ENCODE measurements around the gene KCNC1. TPM values are rescaled to one million over a fixed set of nuclear protein-coding genes. Genes with fewer than 3 reads are reported as not detected.

KCNC1 gene
- polyA plus RNA-seq, 2 donors = 0.01 TPM; not detected in 1

DNA sequence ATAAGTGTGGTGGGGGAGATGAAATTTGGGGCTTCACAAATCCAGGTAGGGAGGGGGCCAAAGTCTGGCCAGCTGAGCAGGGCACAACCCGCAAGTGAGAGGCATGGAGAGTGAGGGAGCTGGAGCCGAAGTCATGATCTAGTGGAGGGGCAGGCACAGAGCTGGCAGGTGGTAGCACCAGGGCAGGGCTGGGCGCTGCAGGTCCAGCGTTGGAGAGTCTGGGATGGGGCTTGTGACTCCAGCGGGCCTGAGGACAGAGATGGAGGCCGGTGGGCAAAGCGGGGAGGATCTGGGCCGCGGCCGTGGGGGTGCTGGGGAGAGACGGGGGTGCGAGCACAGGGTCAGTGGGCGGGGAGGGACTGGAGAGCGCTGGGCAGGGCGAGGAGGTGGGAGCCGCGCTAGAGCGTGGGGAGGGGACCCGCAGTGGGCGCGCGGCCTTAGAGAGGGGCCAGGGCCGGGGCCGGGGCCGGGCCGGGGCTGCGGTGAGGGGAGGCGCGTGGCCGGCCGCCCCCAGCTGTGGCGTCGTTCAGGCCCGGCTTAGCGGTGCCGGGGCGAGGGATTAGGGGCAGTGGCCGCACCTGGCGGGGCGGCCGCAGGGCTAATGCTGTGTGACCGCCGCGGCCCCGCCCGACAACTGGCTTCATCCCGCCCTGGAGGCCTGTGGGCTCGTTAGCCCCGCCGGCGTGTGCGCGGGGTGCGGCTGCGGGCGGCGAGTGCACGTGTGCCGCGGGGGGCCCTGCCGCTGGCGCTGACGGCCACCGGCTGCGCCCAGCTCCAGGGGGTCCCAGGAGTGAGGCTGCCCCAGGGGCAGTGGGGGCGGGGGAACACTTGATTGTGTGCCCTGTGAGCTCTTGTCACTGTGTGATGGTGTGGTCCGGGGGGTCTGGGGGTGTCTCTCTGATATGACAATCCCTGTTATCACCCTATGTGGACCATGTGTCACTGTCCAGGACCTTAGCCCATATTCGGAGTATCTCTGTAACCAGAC lies 38.8 kb upstream of the KCNC1 start:
- H3K9me3 ChIP-seq (ENCODE audit: control insufficient read depth in 2 of 2, insufficient read depth in 1 of 2, low read depth in 1 of 2, low read length in 1 of 2) = no peaks in the 10 kb centered on the region
- no peaks in the 10 kb centered on the region for H3K4me1 ChIP-seq (ENCODE audit: control insufficient read depth in 2 of 2, insufficient read depth in 2 of 2, low read length in 1 of 2)
- H3K4me3 ChIP-seq (ENCODE audit: low read depth in 1 of 2, low read length in 2 of 2) = no peak overlapping the region
- no peaks in the 10 kb centered on the region for H3K36me3 ChIP-seq (ENCODE audit: control insufficient read depth in 2 of 2, insufficient read depth in 2 of 2, low read length in 1 of 2)
- 9% methylated on average over 40 to 68 of the region's 68 CpGs for WGBS, 2 donors
- peaks cover 4 to 7% of the 10 kb centered on the region in 2 donors for H3K27me3 ChIP-seq (ENCODE audit: control insufficient read depth in 1 of 2, insufficient read depth in 2 of 2, low read length in 2 of 2)
- no peak overlapping the region for H3K27ac ChIP-seq (ENCODE audit: low read depth in 2 of 2, low read length in 1 of 2)

GRCh38 chr11:17696741-17697140 lies 37.8 kb upstream of the KCNC1 start:
- 70 to 83% methylated on average over 5 of the region's 5 CpGs for WGBS, 2 donors
- H3K27me3 ChIP-seq (ENCODE audit: control insufficient read depth in 1 of 2, insufficient read depth in 2 of 2, low read length in 2 of 2) = peaks cover 4 to 7% of the 10 kb centered on the region in 2 donors

GRCh38 chr11:17697175-17697949 lies 37.2 kb upstream of the KCNC1 start:
- WGBS, 2 donors = 57 to 63% methylated on average over 6 of the region's 6 CpGs
- Histone ChIP-seq H3K27ac (ENCODE audit: low read depth in 2 of 2, low read length in 1 of 2) (no peak overlapping the region), H3K9me3 (ENCODE audit: control insufficient read depth in 2 of 2, insufficient read depth in 1 of 2, low read depth in 1 of 2, low read length in 1 of 2) (no peaks in the 10 kb centered on the region), H3K4me3 (ENCODE audit: low read depth in 1 of 2, low read length in 2 of 2) (no peak overlapping the region), H3K4me1 (ENCODE audit: control insufficient read depth in 2 of 2, insufficient read depth in 2 of 2, low read length in 1 of 2) (no peaks in the 10 kb centered on the region), H3K36me3 (ENCODE audit: control insufficient read depth in 2 of 2, insufficient read depth in 2 of 2, low read length in 1 of 2) (no peaks in the 10 kb centered on the region), H3K27me3 (ENCODE audit: control insufficient read depth in 1 of 2, insufficient read depth in 2 of 2, low read length in 2 of 2) (peaks cover 4 to 7% of the 10 kb centered on the region in 2 donors)

More at GRCh38 chr11:17696741-17697140, 37.8 kb upstream of the KCNC1 start:
- Histone ChIP-seq H3K27ac (ENCODE audit: low read depth in 2 of 2, low read length in 1 of 2) (no peak overlapping the region), H3K36me3 (ENCODE audit: control insufficient read depth in 2 of 2, insufficient read depth in 2 of 2, low read length in 1 of 2) (no peaks in the 10 kb centered on the region), H3K9me3 (ENCODE audit: control insufficient read depth in 2 of 2, insufficient read depth in 1 of 2, low read depth in 1 of 2, low read length in 1 of 2) (no peaks in the 10 kb centered on the region), H3K4me1 (ENCODE audit: control insufficient read depth in 2 of 2, insufficient read depth in 2 of 2, low read length in 1 of 2) (no peaks in the 10 kb centered on the region), H3K4me3 (ENCODE audit: low read depth in 1 of 2, low read length in 2 of 2) (no peak overlapping the region)

GRCh38 chr11:17699147-17700114 lies 35.1 kb upstream of the KCNC1 start:
- peaks cover 4 to 7% of the 10 kb centered on the region in 2 donors for H3K27me3 ChIP-seq (ENCODE audit: control insufficient read depth in 1 of 2, insufficient read depth in 2 of 2, low read length in 2 of 2)
- no peaks in the 10 kb centered on the region for H3K4me1 ChIP-seq (ENCODE audit: control insufficient read depth in 2 of 2, insufficient read depth in 2 of 2, low read length in 1 of 2)
- WGBS, 2 donors = 65 to 71% methylated on average over 5 of the region's 5 CpGs
- no peak overlapping the region for H3K27ac ChIP-seq (ENCODE audit: low read depth in 2 of 2, low read length in 1 of 2)
- no peak overlapping the region for H3K4me3 ChIP-seq (ENCODE audit: low read depth in 1 of 2, low read length in 2 of 2)
- peaks cover 0 to 4% of the 10 kb centered on the region in 2 donors for H3K9me3 ChIP-seq (ENCODE audit: control insufficient read depth in 2 of 2, insufficient read depth in 1 of 2, low read depth in 1 of 2, low read length in 1 of 2)
- no peaks in the 10 kb centered on the region for H3K36me3 ChIP-seq (ENCODE audit: control insufficient read depth in 2 of 2, insufficient read depth in 2 of 2, low read length in 1 of 2)

- Histone ChIP-seq H3K4me3 (ENCODE audit: low read depth in 1 of 2, low read length in 2 of 2) (no peak overlapping the region), H3K36me3 (ENCODE audit: control insufficient read depth in 2 of 2, insufficient read depth in 2 of 2, low read length in 1 of 2) (no peaks in the 10 kb centered on the region), H3K27me3 (ENCODE audit: control insufficient read depth in 1 of 2, insufficient read depth in 2 of 2, low read length in 2 of 2) (peaks cover 0 to 1% of the 10 kb centered on the region in 2 donors), H3K27ac (ENCODE audit: low read depth in 2 of 2, low read length in 1 of 2) (no peak overlapping the region), H3K4me1 (ENCODE audit: control insufficient read depth in 2 of 2, insufficient read depth in 2 of 2, low read length in 1 of 2) (no peaks in the 10 kb centered on the region), H3K9me3 (ENCODE audit: control insufficient read depth in 2 of 2, insufficient read depth in 1 of 2, low read depth in 1 of 2, low read length in 1 of 2) (peaks cover 0 to 4% of the 10 kb centered on the region in 2 donors)
- WGBS, 2 donors = 53 to 72% methylated on average over 4 of the region's 4 CpGs
Observed at GRCh38 chr11:17700991-17701390, 33.6 kb upstream of the KCNC1 start.

DNA sequence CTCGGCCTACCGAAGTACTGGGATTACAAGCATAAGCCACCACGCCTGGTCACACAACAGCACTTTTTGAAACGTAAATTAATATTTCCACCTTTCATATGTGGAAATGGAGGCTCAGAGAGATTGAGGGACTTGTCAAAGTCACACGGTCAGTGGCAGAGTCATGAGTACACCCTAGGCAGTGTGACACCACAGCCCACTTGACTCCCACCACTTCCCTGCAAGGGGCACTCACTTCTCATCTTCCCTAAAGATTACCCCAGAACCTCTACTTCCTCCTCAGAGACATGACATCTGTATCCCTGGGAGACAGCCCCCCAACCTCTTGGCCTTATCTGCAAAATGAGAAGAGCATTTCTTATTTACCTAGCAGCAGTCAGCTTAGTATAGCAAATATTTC lies 31.7 kb upstream of the KCNC1 start:
- H3K4me3 ChIP-seq (ENCODE audit: low read depth in 1 of 2, low read length in 2 of 2) = no peak overlapping the region
- no peaks in the 10 kb centered on the region for H3K27me3 ChIP-seq (ENCODE audit: control insufficient read depth in 1 of 2, insufficient read depth in 2 of 2, low read length in 2 of 2)
- H3K27ac ChIP-seq (ENCODE audit: low read depth in 2 of 2, low read length in 1 of 2) = no peak overlapping the region
- no peaks in the 10 kb centered on the region for H3K4me1 ChIP-seq (ENCODE audit: control insufficient read depth in 2 of 2, insufficient read depth in 2 of 2, low read length in 1 of 2)
- 62 to 78% methylated on average over 5 of the region's 5 CpGs for WGBS, 2 donors
- peaks cover 0 to 4% of the 10 kb centered on the region in 2 donors for H3K9me3 ChIP-seq (ENCODE audit: control insufficient read depth in 2 of 2, insufficient read depth in 1 of 2, low read depth in 1 of 2, low read length in 1 of 2)
- H3K36me3 ChIP-seq (ENCODE audit: control insufficient read depth in 2 of 2, insufficient read depth in 2 of 2, low read length in 1 of 2) = no peaks in the 10 kb centered on the region

DNA sequence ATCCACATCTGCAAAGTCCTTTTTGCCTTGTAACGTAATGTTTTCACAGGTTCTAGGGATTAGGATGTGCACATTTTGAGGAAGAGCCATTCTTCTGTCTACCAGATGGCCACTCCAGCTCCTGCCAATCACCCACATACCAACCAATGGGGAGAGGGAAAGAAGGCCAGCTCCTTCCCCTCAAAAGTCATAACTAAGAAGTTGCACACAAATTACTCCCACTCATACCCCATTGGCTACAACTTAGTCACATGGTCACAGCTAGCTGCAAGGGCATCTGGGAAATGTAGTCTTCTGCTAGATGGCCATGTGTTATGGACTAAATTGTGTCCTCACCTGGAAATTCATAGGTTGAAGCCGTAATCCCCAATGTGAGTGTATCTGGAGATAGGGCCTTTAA lies 30.6 kb upstream of the KCNC1 start:
- Histone ChIP-seq H3K27ac (ENCODE audit: low read depth in 2 of 2, low read length in 1 of 2) (no peak overlapping the region), H3K4me3 (ENCODE audit: low read depth in 1 of 2, low read length in 2 of 2) (no peak overlapping the region), H3K4me1 (ENCODE audit: control insufficient read depth in 2 of 2, insufficient read depth in 2 of 2, low read length in 1 of 2) (no peaks in the 10 kb centered on the region), H3K27me3 (ENCODE audit: control insufficient read depth in 1 of 2, insufficient read depth in 2 of 2, low read length in 2 of 2) (no peaks in the 10 kb centered on the region), H3K9me3 (ENCODE audit: control insufficient read depth in 2 of 2, insufficient read depth in 1 of 2, low read depth in 1 of 2, low read length in 1 of 2) (peaks cover 0 to 4% of the 10 kb centered on the region in 2 donors), H3K36me3 (ENCODE audit: control insufficient read depth in 2 of 2, insufficient read depth in 2 of 2, low read length in 1 of 2) (no peaks in the 10 kb centered on the region)
- 80 to 94% methylated on average over 2 of the region's 2 CpGs for WGBS, 2 donors

GRCh38 chr11:17707830-17708229 lies 26.8 kb upstream of the KCNC1 start:
- Histone ChIP-seq H3K36me3 (ENCODE audit: control insufficient read depth in 2 of 2, insufficient read depth in 2 of 2, low read length in 1 of 2) (no peaks in the 10 kb centered on the region), H3K27me3 (ENCODE audit: control insufficient read depth in 1 of 2, insufficient read depth in 2 of 2, low read length in 2 of 2) (no peaks in the 10 kb centered on the region), H3K9me3 (ENCODE audit: control insufficient read depth in 2 of 2, insufficient read depth in 1 of 2, low read depth in 1 of 2, low read length in 1 of 2) (peaks cover 0 to 4% of the 10 kb centered on the region in 2 donors), H3K27ac (ENCODE audit: low read depth in 2 of 2, low read length in 1 of 2) (no peak overlapping the region), H3K4me1 (ENCODE audit: control insufficient read depth in 2 of 2, insufficient read depth in 2 of 2, low read length in 1 of 2) (no peaks in the 10 kb centered on the region), H3K4me3 (ENCODE audit: low read depth in 1 of 2, low read length in 2 of 2) (no peak overlapping the region)
- 53 to 54% methylated on average over 4 of the region's 4 CpGs for WGBS, 2 donors

DNA sequence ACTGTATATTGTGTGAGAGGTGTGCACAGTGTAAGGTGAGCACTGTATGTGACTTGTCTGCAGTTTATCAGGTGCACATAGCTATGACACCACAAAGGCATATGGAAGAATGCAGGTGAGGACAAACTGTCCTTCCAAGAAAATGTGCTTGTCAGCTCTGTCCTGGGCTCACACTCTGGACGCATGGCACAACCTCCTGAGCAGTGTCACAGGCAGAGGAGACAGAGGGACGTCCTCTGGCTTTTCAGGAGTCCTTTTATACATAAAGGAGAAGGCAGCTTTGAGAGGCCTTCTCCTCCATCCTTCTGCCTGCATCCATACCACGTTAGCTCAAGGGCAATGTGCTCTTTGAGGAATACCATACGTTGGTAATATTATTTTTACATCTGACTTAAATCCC lies 22.7 kb upstream of the KCNC1 start:
- Histone ChIP-seq H3K4me1 (ENCODE audit: control insufficient read depth in 2 of 2, insufficient read depth in 2 of 2, low read length in 1 of 2) (no peaks in the 10 kb centered on the region), H3K27me3 (ENCODE audit: control insufficient read depth in 1 of 2, insufficient read depth in 2 of 2, low read length in 2 of 2) (no peaks in the 10 kb centered on the region), H3K4me3 (ENCODE audit: low read depth in 1 of 2, low read length in 2 of 2) (no peak overlapping the region), H3K27ac (ENCODE audit: low read depth in 2 of 2, low read length in 1 of 2) (no peak overlapping the region), H3K36me3 (ENCODE audit: control insufficient read depth in 2 of 2, insufficient read depth in 2 of 2, low read length in 1 of 2) (no peaks in the 10 kb centered on the region), H3K9me3 (ENCODE audit: control insufficient read depth in 2 of 2, insufficient read depth in 1 of 2, low read depth in 1 of 2, low read length in 1 of 2) (no peaks in the 10 kb centered on the region)
- WGBS, 2 donors = 20 to 31% methylated on average over 4 of the region's 4 CpGs

All from esophagus (tissue), 2 donors.